Pancreas (tissue), 10 donors: ENCODE data around the gene MYPN. TPM values are rescaled to one million over a fixed set of nuclear protein-coding genes. Genes with fewer than 3 reads are reported as not detected.

Experiments
- ATAC-seq, 4 donors: fragments of 200-7000 bp; cut with Tn5 transposase; one replicate each; pipeline versions ENCODE4 v1.8.0 to v1.9.1; 2020; ENCODE audit warnings: mild to moderate bottlenecking in 4 of 4, moderate library complexity in 4 of 4
- DNase-seq, 6 donors: peaks; one replicate each; pipeline ENCODE4 v3.0.0-alpha.2; 2020
- FAIRE-seq: peaks from 2 replicates; lab custom pipeline; 2012; peaks lifted over from hg19 to GRCh38; lab: Jason Lieb, UNC
- H3K27ac ChIP-seq, 4 donors: fragments of 200-600 bp; sonication (generic); 1 replicate in 3 of 4; 2 replicates in 1 of 4; pipeline versions ENCODE4 v1.5.0 to v1.8.0; 2020
- H3K27me3 ChIP-seq, 4 donors: fragments of 200-600 bp; one replicate each; pipeline ENCODE4 v1.8.0; 2021
- H3K36me3 ChIP-seq, 3 donors: fragments of 200-600 bp; sonication (generic) in 1 of 3; one replicate each; pipeline versions ENCODE4 v1.5.0 to v1.8.0; 2020 to 2021
- H3K4me1 ChIP-seq, 3 donors: fragments of 200-600 bp; one replicate each; pipeline ENCODE4 v1.8.0; 2021
- H3K4me3 ChIP-seq, 4 donors: fragments of 200-600 bp; sonication (generic) in 2 of 4; one replicate each; pipeline versions ENCODE4 v1.5.0 to v1.8.0; 2020 to 2021
- H3K9me3 ChIP-seq, 4 donors: fragments of 200-600 bp; one replicate each; pipeline ENCODE4 v1.8.0; 2021
- WGBS, 2 donors: extraction: QIAGEN DNeasy Blood & Tissue Kit; methylation state at CpG; one replicate each; pipeline ENCODE4 v1.1.7; 2013; 5-methylcytosine and 5-hydroxymethylcytosine counted together
- intact Hi-C, 3 donors: fragments of 100-400 bp; cut with DNase I; formaldehyde crosslinking; loops; one replicate each; pipeline versions ENCODE4 v1.11.1 to v1.14.2; 2022
- polyA plus RNA-seq, 2 donors: library from polyadenylated mRNA; stranded (reverse); fragments of 200-250 nt; gene quantifications; one replicate each; pipeline ENCODE4 v1.2.3, GENCODE V29; 2013
- total RNA-seq, 6 donors: library from RNA; stranded (reverse); fragmentation: NEBNext Ultra II Directional in 4 of 6; extraction: Animal tissue kit (Norgen Biotek cat#: 25700) in 4 of 6; gene quantifications; one replicate each; pipeline versions ENCODE4 v1.2.1 to v1.2.4, GENCODE V29; 2021 to 2023
- TF ChIP-seq, protein P1 (sequence below), 4 donors: fragments of 200-600 bp; sonication (generic) in 3 of 4; IDR thresholded peaks; one replicate each; pipeline versions ENCODE4 v1.5.0 to v1.8.0; 2021; ENCODE audit warnings: antibody characterized with exemption in 4 of 4
- donor health status: healthy with polysubstance abuse.
- donor health status: DM: no; HTN: no; CAD: no; lungs with moderate emphysema.
- donor health status: DM: no; HTN: no; CAD: no.
- donor health status: control.
- donor health status: control.
- donor health status: Bipolar disorder and iron deficiency.
- donor health status: DM: yes; HTN: yes; CAD: no.
- donor health status: DM: no; HTN: no; CAD: no.
- donor health status: DM: no; HTN: no; CAD: no.
- donor health status: DM: yes; HTN: yes; CAD: no.

MYPN gene
- total and polyA plus RNA-seq, 8 donors = 0.16 to 0.83 (median 0.37) TPM

DNA sequence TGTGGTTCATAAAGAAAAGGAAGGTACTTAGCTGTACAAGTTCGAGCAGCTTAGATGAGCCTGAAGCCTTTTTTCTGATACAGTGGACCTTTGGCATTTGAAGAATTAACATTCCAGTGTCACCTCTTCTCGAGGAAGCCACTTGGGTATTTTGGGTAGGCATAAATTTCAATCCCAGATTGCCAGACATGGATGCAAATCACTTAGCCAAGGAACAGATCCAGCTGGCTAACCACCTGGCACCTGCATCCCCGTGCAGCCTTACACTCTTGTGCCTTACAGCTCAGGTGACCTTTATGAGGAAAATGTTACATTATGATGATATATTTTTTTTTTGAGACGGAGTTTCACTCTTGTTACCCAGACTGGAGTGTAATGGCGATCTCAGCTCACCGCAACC, 138.6 kb downstream of the MYPN start:
- ATAC-seq (no peak), DNase-seq (no peak), FAIRE-seq (no peak)
- H3K27me3 ChIP-seq = no peaks in the 10 kb centered on the region
- intact Hi-C loops = no loop called here
- no peaks in the 10 kb centered on the region for H3K4me1 ChIP-seq
- no peak overlapping the region for H3K27ac ChIP-seq
- no peak overlapping the region for H3K4me3 ChIP-seq
- WGBS, 2 donors = 77 to 81% methylated on average over 6 of the region's 6 CpGs
- TF ChIP-seq, protein P1, sequence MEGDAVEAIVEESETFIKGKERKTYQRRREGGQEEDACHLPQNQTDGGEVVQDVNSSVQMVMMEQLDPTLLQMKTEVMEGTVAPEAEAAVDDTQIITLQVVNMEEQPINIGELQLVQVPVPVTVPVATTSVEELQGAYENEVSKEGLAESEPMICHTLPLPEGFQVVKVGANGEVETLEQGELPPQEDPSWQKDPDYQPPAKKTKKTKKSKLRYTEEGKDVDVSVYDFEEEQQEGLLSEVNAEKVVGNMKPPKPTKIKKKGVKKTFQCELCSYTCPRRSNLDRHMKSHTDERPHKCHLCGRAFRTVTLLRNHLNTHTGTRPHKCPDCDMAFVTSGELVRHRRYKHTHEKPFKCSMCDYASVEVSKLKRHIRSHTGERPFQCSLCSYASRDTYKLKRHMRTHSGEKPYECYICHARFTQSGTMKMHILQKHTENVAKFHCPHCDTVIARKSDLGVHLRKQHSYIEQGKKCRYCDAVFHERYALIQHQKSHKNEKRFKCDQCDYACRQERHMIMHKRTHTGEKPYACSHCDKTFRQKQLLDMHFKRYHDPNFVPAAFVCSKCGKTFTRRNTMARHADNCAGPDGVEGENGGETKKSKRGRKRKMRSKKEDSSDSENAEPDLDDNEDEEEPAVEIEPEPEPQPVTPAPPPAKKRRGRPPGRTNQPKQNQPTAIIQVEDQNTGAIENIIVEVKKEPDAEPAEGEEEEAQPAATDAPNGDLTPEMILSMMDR (IDR thresholded peaks at IDR 0.05) = no peak
- no peaks in the 10 kb centered on the region for H3K36me3 ChIP-seq
- no peaks in the 10 kb centered on the region for H3K9me3 ChIP-seq

DNA sequence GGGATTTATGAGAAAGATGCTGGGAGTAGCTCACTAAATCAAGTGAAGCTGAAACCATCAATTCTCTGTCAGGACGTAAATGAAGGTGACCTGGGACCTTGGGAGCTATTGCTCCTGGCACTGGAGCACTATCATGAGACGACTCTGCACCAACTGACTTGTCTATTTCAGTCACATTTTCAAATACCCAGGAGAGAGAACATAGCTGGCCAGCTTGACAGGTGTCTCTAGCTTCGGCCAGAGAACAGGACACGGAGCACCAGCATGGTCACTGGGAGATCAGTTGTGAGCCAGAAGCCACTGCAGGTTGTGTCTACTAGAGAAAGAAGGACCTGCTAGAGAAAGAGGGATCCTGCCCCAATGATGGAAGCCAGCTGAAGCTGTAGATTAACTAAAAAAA, 140.0 kb downstream of the MYPN start:
- TF ChIP-seq, protein P1 (IDR thresholded peaks at IDR 0.05) = no peak
- no peak for FAIRE-seq

DNA sequence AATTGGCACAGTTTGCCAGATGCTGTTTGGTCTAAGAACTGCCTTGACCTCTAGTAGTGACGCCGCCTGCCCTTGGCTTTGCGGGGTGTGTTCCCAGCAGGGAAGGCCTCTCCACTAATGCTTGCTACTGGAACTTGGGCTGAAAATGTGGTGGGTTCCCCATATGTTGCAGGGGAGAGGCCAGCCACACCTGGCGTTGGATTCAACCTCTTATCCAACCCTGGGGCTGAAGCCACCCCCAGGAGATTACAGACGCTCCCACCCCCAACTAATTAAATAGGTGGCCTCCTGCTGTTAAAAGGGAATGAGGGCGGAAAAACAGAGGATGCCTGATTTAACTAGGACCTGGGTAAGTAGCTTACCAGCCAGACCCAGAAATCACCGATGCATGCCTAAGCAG, 141.9 kb downstream of the MYPN start:
- ATAC-seq = no peak
- no peak overlapping the region for H3K27ac ChIP-seq
- TF ChIP-seq, protein P1 (IDR thresholded peaks at IDR 0.05) = no peak
- FAIRE-seq = no peak
- DNase-seq = no peak
- H3K27me3 ChIP-seq = no peaks in the 10 kb centered on the region
- 88 to 90% methylated on average over 7 of the region's 7 CpGs for WGBS, 2 donors
- H3K36me3 ChIP-seq = no peaks in the 10 kb centered on the region
- intact Hi-C loops = no loop called here
- H3K4me3 ChIP-seq = no peak overlapping the region
- no peaks in the 10 kb centered on the region for H3K4me1 ChIP-seq
- no peaks in the 10 kb centered on the region for H3K9me3 ChIP-seq

More for the DNA sequence above, 140.0 kb downstream of the MYPN start:
- Histone ChIP-seq H3K4me1 (no peaks in the 10 kb centered on the region), H3K4me3 (no peak overlapping the region), H3K27me3 (no peaks in the 10 kb centered on the region), H3K27ac (no peak overlapping the region), H3K36me3 (no peaks in the 10 kb centered on the region), H3K9me3 (no peaks in the 10 kb centered on the region)
- 90 to 94% methylated on average over 4 of the region's 4 CpGs for WGBS, 2 donors
- intact Hi-C loops = no loop called here
- ATAC-seq (no peak), DNase-seq (no peak)

DNA sequence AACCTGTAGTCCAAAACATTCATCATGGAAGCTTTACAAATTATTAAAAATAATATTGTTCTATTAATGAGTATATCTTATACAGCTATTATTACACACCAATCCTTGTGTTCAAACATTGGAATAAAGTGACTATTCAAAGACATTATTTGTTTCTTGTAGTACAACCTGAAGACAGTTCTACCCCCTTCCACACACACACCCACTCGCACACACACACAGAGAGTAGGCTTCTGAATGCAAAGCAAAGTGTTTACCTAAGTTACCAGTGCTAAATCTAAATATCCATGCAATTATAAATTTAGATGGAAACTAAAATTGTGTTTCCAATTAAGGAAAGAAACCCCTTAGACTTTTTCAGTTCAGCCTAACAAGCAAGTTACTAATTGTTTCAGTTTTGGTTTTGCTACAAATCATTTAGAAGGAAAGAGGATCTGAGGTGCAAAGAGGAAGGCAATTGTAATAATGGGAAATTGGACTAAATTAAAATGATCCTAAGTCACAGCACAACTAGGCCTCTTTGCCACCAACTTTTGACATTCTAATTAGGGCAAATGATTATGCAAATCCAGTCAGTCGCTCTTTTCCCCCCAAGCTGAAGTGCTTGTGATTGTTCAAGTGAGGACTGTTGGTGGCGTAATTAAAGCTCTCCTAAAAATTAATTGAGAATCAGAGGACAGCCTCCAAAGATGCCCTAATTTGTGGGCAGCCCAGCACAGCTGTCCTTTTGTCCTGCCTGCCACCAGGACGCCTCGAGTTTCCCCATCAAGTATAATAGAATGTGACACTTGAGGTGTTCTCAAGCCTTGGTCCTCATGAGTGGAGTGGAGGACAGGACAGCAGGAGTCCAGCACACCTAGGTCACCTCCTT, 142.6 kb downstream of the MYPN start:
- Histone ChIP-seq H3K4me1 (no peaks in the 10 kb centered on the region), H3K9me3 (no peaks in the 10 kb centered on the region), H3K27ac (no peak overlapping the region), H3K27me3 (no peaks in the 10 kb centered on the region), H3K4me3 (no peak overlapping the region), H3K36me3 (no peaks in the 10 kb centered on the region)
- intact Hi-C loops = no loop called here
- TF ChIP-seq, protein P1 (IDR thresholded peaks at IDR 0.05) = no peak
- WGBS, 2 donors = 78 to 88% methylated on average over 5 of the region's 5 CpGs
- FAIRE-seq = no peak
- no peak for DNase-seq
- ATAC-seq = no peak

DNA sequence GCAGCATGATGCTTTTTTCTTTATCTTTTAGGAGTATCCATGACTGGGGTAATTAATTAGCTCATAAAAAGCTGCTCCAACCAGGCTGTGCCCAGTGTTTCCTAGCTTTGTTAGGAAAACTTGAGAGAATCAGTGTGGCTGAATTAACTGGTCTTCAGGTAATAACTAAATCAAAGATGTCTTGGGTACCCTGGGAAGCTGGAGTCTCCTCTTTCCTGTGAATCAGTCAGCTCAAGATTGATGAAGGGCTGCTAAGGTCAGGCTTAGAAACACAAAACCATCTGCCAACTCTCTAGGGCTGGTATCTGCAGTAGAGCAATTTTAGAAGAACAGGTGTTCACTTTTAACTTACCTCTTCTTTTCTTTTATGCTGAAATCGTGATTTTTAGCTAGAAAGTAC, 144.1 kb downstream of the MYPN start:
- Histone ChIP-seq H3K9me3 (no peaks in the 10 kb centered on the region), H3K4me3 (no peak overlapping the region), H3K27me3 (no peaks in the 10 kb centered on the region), H3K4me1 (no peaks in the 10 kb centered on the region), H3K27ac (no peak overlapping the region), H3K36me3 (no peaks in the 10 kb centered on the region)
- FAIRE-seq = no peak
- no peak for DNase-seq
- WGBS, 2 donors = 28 to 43% methylated on average over 1 of the region's 1 CpG
- TF ChIP-seq, protein P1 (IDR thresholded peaks at IDR 0.05) = no peak
- intact Hi-C loops = no loop called here
- no peak for ATAC-seq
